Iris pigment epithelial cell (primary cell): ENCODE data around the gene C17orf50.

Source experiments
- DNase-seq: peaks from one replicate; pipeline ENCODE4 v3.0.0-alpha.2; 2011; ENCODE audit warnings: low read depth

The C17orf50 gene

DNA sequence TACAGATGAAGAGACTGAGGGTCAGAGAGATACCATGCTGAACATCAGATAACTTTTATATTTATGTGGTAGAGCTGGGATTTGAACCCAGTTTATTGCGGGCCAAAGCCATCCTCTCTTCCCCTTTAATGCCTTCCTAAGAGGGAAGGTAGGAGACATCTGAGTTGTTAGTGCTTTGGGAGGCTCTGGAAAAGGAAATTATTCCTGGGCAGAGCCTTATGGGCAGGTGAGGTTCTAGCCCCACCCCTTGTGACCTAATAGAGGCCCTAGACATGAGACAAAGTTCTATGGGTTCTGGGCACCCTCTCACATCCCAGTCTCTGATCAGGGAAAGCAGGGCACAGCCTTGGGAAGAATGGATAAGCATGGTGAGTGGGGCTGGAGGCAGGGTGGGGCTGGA, at the start of gene C17orf50:
Gene C17orf50, plus strand, starts transcription at position 301 of the 400 bp plus-strand sequence. Its CDS starts 55 bp downstream, at position 356.
- DNase-seq, result no peak

DNA sequence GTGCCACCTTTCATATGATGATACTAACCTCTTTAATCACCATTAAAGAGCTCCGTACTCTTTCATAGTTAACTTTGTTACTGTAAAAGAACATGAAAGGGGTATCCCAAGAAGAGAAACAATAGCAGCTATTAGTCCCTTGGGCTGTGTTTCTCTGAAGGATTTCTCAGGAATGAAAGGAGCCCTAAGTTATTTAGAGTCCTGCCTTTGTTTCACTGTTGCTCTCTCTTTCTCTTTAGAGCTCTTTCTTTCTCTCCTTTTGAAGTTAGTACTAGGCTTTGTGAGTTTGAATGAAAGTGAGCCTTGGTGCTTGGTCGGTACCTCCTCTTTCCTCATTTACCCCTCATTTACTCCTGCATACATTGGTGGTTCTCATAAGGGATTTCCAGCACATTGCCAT, 49.7 kb upstream of the C17orf50 start:
- DNase-seq, result no peak

DNA sequence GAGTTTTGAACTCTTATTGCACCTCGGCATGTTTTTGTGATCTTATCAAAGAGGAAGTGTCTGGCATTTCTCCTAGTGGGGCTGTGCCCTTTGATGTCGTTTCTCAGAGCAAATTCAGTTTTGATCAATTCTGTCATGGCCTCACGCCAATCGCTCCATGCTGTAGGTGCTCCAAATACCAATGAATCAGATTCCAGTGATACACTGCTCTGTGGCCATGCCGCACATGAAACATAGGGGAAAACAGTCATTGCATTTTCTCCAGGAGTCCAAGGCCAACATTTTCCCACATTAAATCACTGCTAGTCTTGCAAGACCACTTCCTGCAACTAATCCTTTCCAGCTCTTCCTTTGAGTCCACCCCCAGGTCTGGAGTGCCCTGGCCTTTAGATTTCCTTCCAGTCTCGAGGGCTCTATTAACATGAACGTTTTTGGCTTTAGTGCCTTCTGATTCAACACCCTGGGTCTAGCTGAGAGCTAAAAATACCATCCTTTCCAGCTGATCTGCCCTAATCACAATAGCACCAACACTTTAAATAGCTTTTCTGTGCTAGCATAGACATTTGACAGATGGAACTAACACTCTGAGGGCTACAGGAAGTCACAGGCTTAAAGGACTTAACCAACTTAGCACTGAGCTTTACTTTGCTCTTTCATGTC, 47.5 kb upstream of the C17orf50 start:
- peak; percentile 97 for DNase-seq

DNA sequence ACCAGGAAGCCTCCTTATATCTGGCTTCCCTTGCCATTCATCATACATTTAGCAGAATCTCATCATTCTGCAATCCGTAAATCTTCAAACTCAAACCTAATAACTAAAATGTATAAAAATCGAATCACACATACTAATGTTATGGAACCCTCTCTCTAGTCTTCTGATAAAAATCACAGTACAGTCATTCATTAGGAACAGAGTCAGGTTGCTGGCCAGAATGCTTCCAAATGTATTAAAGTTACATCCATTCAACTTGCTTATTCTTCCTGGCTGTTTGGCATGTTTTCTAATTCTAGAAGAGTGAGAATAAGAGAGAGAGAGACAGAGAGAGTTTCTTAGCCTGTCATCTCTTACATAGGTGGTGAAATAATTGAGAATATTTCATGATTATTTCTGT, 45.7 kb upstream of the C17orf50 start:
- no peak for DNase-seq

DNA sequence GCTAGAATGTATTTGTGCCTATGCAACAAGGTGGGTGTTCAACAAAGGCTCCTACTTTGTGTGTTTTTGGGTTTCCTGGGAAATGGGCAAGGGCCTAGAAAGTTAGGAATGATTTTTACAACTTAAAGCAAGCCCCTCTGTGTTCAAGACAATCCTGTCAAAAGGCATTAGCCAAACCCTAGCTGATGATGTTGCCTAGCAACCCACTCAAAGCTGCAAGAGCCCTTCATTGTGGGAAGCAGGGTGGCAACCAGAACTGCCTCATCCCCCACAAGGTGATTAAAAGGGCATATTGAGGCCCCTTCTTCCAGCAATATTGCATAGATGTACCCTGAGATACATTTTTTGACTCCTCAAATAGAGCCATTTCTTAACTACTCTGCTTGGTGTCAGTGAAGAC, 45.3 kb upstream of the C17orf50 start:
- DNase-seq, result no peak

DNA sequence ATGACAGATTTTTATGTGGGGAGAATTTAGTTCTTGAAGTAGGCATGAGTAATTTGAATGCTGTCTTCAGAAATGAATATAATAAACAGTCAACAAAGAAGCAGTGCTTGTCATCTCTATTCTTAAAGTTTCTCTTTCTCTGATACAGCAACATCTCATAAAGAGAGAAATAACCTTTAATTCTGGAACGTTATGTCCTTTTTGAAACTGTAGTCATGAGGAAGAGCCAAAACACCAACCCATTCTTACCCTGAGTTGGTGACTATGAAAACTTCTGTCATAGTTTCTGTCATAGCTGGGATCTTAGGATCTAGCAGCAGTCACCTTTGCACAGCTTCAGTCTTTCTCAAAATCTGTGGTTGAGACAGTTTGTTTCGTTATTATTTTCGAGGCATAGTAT, 44.5 kb upstream of the C17orf50 start:
- no peak for DNase-seq

DNA sequence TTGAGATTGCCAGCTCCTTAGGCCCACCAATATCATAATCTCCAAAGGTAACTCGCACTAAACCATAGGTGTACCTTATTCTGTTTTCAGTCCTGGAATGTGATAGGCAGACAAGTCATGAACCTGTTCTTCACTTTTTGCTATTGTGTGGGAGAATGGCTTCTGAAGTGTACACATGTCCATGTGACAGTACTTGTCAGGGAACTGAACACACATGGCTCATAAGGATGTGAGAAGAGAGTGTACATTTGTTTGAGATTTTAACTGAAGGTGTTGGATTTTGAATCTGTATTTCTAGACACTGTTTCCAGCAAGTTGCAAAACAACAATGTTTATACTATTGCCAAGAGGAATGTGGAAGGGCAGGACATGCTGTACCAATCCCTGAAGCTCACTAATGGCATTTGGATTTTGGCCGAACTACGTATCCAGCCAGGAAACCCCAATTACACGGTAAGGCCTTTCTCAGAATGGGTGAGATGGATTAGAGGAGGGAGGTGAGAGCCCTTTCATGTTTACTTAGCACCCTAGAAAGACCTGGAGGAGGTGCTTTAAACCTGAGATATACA, 43.7 kb upstream of the C17orf50 start:
- peak; percentile 71 for DNase-seq

DNA sequence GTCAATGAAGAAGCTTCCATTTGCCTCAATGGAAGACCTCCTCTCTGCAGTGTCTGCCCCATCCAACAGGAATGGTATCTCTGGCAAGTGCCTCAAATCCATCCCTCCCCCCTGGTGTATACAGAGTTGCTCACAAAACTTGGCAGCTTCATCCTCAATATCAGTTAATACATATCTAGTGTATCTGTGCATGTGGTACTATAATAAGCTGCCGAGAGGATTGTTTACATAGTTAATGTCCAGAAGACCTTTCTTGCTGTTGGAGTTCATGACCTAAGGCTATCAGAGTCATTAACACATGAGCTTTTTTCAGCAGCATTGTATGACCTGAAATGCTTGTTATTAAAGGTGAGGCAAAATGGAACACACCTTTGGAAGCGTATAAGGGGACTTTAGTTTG, 43.2 kb upstream of the C17orf50 start:
- DNase-seq, result peak; percentile 41

DNA sequence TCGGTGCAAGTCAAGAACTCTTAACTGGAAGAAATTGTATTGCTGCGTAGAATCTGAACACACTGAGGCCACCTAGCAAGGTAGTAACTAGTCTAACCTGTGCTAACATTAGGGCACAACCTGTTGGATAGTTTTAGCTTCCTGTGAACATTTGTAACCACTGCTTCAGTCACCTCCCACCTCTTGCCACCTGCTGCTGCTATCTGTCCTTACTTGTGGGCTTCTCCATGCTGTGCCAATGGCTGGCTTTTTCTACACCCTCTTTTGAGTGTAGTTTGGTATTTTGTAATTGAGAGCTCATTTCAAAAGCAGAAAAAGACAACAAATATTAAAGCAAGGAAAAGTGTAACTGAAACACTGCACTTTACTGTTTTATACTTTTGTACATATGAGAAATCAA, 37.0 kb upstream of the C17orf50 start:
- DNase-seq, result no peak

DNA sequence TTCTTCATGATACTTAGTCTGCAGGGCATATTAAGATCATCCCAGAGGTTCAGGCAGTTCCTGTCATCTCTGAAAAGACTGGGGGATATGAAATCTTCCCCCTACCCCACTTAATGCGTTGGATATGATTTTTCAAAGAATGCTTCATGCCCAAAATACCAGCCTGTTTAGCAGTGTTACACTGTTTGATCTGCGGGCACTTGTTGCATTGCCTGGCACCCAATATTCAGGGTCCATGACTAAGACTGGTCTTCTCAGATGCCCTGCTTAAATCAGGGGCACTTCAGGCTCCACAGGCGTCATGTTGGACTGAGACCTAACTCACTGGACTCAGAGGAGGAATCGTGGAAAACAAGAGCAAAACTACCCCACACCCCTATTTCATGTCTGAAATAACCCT, 35.6 kb upstream of the C17orf50 start:
- DNase-seq, result no peak

DNA sequence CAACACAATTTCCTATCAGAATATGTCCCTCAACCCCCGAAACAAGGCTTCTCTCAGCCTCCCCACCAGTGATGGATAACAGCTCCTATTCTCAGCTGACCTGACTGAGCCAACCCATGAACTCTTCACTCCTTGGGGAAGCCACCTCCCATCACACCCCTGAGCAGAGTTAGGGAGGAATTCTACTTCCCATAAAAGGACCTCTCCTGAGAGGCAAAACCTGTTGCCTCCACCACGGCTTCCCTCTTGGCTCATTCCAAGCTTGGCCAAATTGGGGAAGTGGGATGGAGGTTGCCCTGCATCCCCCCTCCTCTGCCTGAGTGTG, 34.9 kb upstream of the C17orf50 start:
- no peak for DNase-seq

DNA sequence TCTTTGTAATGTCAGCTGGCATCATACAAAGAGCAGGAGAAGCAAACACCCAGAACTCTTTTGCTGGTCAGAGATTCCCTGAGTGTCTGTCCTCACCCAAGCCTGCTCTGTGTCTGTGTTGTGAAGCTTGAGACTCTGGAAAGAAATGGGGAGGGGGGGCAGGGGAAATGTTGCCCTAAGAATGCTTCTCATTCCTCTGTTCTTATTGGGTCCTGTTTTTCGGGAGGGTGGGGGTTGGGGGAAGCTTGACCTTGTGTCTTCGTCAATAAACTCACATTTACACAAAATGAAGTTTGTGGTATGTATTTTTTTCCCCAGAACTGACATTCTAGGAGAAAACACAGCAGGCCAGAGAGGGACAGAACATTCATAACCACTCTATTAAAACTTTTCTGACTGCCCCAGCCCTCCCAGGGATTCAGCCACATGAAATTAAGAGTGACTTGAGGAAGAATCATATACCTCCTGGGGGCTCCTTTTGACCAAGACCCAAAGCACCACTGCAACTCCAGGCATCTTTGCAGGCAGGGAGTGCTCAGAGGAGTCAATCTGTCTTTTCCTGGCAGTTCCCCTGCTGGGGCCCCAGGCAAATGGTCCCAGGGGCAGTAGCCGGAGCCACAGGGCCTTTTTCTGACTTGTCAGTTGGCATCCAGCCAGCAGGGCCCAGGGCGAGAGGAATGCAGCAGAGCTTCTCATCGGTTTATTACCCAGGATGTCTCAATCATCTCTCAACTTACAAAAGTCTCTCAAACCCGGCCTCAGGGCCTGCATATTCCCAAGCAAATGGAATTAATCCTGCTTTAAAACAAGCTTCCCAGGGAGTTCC, 34.3 kb upstream of the C17orf50 start:
- DNase-seq, result peak; percentile 95

DNA sequence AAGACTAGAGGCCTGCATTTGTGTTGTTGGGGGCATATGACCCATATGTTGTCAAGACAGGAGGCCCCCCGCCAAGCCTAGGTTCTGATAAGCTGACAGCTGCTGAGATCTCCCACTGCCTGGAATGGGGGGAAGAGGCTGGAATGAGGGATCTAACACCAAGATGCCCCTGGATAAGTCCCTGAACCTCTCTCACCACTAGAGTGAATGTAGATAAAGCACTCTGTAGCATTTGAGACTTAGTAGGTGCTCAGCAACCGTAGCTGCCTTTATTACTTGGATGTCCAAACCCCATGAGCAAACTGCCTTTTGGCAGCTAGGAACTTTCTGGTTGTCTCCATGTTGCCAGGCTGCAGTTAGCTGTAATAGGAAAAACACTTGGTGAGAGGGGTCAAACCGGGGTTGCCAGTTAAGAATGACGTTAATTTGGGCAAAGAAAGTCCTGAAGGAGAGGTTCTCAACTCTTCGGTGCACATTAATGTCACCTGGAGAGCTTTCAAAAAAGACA, 33.7 kb upstream of the C17orf50 start:
- peak; percentile 28 for DNase-seq

DNA sequence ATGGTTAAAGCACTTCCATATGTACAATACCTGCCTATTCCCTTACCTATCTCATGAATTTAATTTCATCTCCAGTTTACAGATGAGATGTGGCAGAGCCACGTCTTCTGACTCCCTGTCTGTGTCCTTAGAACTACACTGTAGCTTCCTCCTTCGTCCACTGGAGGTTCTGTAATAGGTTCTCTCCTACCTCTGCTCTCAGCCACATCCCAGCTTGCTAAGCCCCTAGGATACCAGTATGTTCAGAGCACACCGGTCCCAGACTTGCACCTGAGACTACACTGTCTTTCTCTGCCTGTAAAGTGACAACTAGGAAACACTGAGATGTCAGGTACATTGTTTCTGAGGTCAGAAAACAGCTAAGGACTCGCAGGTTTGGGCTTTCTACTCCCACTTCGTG, 33.1 kb upstream of the C17orf50 start:
- no peak for DNase-seq

DNA sequence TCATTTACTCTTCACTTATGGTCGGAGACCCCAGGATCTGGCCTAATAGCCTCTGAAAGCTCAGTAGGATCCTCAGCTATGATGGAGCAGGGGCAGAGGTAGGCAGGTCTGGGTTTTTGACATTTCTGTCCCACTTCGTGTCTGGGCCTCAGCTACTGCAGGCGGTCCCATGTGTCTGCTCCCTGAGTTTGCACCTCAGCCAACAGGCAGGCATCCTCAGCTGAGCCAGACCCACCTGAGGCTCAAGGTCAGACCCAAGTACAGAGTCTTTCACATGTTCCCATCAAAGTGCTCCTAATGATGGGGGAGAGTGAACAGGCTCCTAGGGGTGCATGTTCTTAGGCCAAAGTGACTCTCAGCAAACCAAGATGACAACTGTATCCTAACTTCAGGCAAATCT, 32.1 kb upstream of the C17orf50 start:
- DNase-seq, result no peak

DNA sequence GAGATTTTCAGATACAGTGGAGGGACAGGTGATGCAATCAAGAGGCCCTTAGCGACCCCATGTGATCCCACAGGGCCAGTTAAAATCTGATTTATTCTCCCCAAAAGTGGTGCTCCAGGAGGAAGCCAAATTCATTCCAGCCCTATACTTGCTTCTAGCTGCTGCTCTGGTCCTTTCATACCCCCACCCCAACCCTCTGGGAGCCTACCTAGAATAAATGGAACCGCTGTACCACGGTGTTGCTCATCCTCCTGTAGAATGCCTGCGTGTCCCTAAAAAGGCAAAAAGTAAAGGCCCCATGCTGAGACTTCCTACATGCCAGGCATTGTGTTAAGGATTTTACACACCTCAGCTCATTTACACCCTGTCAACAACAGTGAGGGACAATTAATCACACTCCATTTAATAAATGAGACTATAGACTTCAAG, 31.3 kb upstream of the C17orf50 start:
- no peak for DNase-seq

DNA sequence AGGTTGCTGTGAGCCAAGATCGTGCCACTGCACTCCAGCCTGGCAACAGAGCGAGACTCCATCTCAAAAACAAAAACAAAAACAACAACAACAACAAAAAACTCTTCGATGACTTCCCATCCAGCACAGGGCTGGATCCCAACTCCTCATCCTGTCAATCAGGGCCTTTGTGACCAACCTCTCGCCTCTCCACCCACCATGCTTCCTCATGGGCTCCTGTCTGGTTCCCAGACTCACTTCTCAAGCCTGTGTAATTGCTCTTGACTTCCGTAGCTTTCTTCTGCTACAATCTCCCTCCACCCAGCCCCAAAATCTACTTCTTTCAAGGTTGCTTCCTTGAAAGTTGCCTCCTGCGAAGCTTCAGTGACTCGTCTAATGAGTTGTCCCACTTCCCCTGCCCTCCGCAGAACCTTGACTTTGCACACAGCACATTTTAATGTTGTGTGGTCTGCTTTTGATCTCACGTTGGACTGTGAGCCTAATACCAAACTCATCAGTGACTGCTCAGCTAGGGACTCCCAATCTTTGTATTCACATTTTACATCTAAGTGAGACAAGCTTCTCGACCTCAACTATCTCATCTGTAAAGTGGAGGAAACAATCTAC, 30.2 kb upstream of the C17orf50 start:
- no peak for DNase-seq

DNA sequence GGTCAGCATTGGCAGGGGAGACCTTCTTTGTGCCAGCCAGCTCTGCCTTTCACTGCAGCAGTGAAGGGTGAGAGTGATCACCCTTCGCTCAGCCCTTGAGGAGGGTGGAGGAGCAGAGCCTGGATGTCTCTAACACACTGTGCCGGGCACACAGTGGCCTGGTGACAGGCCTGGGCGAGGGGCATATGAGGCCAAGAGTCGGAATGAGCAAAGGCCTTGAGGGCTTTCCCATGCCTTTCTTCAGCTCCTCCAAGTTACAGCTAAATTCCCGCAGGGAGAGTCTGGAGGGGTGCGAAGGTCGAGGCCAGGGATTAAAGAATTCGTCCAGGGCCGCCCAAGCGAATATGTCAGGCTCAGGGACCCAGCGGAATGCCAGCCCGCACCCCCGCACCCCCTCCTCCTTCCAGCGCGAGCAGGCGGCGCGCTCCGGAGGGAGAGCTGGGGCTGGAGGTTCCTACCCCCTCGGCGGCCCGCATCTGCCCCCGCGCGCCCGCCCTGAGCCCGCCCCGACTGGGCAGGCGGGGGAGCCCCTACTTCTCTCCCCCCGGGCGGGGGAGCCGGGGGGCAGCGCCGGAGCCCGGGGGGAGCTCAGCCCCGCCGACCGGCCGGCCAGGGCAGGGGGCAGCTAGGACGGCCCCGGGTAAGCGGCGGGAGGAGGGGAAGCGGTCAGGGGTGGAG, 29.3 kb upstream of the C17orf50 start, which contains the start of gene RASL10B:
Gene RASL10B, plus strand, starts transcription at position 401 of the 678 bp plus-strand sequence. CDS start 3,546 bp downstream, outside the sequence.
- peak; percentile 60 for DNase-seq

DNA sequence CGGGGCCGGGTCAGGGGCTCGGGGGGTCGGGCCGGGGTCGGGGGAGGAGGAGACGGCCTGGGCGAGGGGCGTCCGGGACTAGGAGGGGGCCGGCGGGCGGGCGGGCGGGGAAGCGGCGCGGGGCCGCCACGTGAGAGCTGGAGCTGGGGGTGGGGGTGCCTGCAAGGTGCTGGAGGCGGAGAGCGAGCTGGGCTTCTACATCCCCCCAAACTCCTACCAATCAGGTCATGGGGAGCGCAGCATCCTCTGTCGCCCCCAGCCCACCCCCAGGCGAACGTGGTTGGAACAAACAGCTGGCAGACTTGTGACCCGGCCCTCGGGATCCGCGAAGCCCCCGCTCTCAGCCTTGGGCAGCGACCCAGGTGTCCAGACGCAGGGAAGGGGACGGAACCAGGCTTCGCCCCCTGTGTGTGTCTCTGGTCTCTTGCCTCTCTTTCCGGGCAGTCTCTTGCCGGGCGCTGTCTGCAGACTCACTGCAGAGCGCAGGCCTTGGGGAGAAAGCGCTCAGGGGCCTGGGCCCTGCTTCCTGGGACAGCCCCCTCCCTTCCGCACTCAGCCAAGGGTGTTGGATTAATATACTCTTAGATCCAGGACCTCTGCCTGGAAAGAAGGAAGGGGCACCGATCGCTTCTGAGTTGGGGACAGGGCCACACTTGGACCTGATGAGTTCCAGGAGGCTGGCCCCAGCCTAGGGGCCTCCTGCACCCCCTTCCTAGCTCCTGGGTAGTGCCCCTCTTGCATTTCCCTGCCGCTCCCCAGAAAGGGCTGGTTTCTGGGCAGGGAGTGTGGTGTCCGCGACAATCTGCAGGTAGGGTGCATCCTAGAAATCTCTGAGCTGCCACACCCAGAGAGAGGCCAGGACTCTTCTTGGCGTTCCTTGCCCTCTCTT, 28.5 kb upstream of the C17orf50 start:
- peak; percentile 28 for DNase-seq

DNA sequence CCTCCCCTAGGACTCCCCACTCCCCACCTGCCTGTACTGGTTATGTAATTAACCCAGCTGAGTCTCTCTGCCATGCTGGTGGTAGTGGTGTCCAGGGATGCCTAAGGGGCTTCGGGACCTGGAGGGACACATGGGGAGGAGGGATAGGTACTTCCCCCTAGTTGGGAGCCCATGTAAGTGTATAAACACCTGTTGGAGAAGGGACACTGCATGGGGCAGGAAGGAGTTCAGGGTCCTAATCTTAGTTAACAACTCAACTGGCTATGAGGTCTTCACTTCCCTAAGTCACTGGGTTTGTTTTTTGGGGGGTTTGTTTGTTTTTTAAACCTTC, 27.9 kb upstream of the C17orf50 start:
- DNase-seq, result no peak

DNA sequence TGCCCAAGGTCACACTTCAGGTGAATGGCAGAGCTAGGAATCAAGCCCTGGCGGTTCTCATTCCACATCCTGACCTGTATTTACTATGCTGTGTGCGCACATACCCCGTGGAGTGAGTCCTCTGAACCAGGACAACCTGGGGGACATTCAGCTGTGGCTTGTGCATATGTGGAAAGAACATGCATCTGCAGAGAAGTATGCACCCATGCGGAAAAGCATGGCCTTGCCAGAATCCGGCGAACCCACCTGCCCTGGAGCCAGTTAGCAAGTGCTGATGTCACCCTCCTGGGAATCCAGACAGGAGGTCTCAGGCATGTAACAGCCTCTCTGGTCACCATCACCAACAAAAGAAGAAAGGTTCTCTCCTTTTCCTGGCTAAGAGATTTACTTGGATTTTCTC, 27.3 kb upstream of the C17orf50 start:
- no peak for DNase-seq
